HG02798 (cell line): ENCODE data around the gene ANKRD36.
"Not testable (repeated sequence)": the region's sequence is repeated elsewhere in the genome, so short reads cannot be mapped to it uniquely, and the experiment has no call there.

Experiments
- ATAC-seq: cut with Tn5 transposase; IDR thresholded peaks from one replicate; pipeline ENCODE4 v1.9.1; 2021; ENCODE audit warnings: mild to moderate bottlenecking; ENCODE audit not compliant: unreplicated experiment, poor library complexity

Gene ANKRD36

DNA sequence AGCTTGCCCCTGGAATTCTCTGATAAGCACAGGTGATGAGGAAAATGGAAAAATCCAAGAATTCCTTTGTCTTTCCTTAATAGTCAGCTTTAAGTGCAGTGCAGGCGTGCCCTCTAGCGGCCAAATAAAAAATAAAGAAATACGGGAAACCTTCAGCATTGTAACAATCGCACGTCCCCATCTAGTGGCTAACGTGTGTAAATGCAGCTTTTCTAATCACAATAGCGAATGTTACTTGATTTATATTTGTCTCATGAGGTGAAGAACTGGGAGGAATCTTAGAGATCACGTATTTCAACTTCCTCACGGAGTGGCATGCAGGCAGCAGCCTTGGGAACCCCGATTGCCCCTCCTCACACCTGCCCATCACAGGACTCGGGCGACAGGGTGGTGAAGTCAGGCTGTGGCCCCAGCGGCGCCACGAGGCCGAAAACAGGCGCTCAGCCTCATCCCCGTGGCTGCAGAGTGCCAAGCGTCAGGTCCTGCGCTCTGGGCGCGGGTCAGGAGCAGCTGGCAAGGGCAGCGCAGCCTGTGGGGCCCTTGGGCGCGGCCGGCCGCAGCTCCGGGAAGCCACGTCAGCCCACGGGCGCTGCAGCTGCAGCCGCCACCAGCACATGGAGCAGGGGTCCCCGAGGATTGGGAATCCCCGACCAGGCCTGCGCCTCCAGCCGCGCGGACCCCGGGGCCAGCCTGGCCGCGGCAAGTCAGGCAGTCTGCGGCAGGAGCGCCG is 468 bp upstream of the ANKRD36 start:
- peak; percentile 65 for ATAC-seq

DNA sequence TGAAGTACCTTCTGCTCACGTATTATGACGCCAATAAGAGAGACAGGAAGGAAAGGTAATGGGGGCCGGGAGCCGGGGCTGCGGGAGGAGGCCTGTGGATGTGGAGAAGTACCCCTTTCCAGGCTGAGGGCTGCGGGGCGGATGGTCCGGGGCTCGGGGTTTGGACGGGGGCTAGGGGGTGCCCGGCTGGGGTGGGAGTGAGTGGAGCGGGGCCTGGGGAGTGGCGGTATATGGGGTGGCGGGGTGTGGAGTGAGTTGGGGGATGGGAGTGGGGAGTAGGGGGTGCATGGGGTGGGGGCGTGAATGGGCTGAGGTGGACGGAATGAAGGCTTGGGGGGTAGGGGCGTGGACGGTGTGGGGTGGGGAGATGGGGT is 916 bp downstream of the ANKRD36 start:
- ATAC-seq = not testable (repeated sequence)

DNA sequence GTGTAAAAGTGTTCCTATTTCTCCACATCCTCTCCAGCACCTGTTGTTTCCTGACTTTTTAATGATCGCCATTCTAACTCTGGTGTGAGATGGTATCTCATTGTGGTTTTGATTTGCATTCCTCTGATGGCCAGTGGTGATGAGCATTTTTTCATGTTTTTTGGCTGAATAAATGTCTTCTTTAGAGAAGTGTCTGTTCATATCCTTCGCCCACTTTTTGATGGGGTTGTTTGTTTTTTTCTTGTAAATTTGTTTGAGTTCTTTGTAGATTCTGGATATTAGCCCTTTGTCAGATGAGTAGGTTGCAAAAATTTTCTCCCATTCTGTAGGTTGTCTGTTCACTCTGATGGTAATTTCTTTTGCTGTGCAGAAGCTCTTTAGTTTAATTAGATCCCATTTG is 16.1 kb downstream of the ANKRD36 start:
- ATAC-seq = not testable (repeated sequence)

DNA sequence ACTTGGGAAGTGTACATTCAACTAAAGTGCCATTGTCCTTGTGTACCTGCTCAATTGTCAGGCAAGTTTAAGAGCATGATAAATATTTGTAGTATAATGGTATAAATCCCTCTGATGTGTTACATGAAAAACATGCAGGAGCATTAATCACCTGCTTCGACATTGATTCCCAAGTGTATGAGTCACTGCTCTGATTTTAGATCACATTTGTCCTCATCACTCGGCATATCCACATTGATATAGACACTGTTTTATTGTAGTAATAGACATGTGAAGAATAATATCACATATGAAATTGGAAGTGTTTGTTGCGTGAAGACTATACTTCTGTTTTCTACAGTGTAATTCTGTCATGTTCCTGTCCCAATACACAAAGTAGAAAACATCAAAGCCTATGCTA is 31.1 kb downstream of the ANKRD36 start:
- not testable (repeated sequence) for ATAC-seq

DNA sequence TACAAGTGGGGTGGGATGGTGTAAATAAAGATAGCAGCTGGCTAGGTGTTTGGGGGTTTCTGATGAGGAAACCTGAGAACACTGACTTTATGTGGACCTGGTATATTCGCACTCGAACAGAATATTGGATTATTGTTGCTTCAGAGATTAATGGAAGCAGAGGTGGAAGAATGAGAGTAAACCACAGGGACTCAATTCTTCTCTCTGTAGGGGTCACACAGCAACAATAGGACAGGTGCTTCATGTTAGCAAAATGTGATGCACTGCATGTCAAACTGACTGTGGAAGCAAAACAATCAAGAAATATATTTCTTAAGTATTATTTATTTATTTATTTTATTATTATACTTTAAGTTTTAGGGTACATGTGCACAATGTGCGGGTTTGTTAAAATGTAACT is 53.6 kb downstream of the ANKRD36 start:
- ATAC-seq = not testable (repeated sequence)

DNA sequence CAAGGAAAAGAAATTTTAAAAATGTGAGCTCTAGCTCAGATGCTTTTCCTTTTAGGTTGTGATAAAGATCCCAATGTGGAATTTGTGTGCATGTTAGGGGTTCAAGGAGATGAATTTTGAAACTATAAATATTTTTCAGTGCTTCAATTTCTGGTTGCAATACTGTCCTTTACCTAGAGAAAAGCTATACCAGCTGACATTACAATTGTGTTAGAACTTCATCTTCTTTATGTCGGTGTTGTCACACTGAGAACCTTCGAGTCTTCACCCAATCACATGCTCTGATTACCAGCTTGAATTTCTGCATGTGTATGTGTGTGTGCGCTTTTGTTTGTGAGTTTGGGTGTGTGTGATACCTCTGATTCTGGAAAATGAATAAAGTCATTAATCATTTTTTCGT is 55.0 kb downstream of the ANKRD36 start:
- not testable (repeated sequence) for ATAC-seq

DNA sequence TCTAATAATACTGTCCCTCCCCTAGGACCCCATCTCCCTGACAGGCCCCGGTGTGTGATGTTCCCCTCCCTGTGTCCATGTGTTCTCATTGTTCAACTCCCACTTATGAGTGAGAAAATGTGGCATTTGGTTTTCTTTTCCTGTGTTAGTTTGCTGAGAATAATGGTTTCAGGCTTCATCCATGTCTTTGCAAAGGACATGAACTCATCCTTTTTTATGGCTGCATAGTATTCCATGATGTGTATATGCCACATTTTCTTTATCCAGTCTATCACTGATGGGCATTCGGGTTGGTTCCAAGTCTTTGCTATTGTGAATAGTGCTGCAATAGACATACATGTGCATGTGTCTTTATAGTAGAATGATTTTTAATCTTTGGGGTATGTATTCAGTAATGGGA is 55.6 kb downstream of the ANKRD36 start:
- ATAC-seq = not testable (repeated sequence)

DNA sequence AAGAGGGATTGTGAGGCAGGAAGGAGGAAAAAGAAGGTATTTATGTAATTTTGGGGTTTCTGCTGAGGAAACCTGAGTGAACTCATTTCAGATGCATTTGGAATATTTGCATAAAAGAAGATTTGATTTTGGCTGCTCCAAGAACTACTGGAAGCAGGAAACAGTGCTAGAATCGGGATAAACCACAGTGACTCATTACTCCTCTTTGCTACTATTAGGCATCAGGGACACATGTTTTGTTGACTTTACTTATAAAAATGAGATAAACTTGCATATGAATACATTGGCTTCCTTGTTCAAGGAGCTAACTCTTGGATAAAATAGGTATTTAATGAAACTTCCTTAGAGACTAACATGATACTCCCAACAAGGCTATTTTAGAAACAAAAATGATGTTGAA is 67.4 kb downstream of the ANKRD36 start:
- not testable (repeated sequence) for ATAC-seq

DNA sequence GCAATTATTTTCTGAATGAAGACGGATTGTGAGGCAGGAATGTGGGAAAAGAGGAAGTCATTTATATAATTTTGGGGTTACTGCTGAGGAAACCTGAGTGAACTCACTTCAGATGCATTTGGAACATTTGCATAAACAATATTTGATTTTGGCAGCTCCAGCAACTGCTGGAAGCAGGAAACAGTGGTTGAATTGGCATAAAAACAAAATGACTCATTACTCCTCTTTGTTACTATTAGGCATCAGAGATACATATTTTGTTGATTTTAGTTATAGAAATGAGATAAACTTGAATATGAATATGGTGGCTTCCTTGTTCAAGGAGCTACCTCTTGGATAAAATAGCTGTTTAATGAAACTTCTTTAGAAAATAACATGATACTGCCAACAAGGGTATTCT is 82.4 kb downstream of the ANKRD36 start:
- ATAC-seq = not testable (repeated sequence)

DNA sequence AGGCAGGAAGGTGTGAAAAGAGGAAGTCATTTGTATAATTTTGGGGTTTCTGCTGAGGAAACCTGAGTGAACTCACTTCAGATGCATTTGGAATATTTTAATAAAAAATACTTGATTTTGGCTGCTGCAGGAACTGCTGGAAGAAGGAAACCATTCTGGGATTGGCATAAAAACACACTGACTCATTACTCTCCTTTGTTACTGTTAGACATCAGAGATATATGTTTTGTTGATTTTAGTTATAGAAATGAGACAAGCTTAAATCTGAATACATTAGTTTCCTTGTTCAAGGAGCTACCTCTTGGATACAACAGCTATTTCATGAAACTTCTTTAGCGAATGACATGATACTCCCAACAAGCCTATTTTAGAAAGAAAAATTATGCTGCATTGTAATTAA is 84.3 kb downstream of the ANKRD36 start:
- ATAC-seq = not testable (repeated sequence)

DNA sequence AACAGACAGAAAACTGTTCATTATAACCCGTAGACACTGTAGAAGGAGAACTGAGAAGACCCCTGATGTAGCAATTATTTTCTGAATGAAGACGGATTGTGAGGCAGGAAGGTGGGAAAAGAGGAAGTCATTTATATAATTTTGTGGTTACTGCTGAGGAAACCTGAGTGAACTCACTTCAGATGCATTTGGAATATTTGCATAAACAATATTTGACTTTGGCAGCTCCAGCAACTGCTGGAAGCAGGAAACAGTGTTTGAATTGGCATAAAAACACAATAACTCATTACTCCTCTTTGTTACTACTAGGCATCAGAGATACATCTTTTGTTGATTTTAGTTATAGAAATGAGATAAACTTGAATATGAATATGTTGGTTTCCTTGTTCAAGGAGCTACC is 87.9 kb downstream of the ANKRD36 start:
- ATAC-seq = not testable (repeated sequence)

DNA sequence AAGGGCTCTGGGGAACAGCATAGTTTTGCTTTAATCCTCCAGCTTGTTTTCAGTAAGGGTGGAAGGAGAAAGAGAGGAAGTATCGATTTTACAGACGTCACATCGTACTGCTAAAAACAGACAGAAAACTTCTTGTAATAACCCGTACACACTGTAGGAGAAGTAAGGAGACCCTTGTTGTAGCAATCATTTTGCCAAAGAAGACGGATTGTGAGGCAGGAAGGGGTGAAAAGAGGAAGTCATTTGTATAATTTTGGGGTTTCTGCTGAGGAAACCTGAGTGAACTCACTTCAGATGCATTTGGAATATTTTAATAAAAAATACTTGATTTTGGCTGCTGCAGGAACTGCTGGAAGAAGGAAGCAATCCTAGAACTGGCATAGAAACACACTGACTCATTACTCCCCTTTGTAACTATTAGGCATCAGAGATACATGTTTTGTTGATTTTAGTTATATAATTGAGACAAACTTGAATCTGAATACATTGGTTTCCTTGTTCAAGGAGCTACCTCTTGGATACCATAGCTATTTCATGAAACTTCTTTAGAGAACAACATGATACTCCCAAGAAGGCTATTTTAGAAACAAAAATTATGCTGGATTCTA is 89.8 kb downstream of the ANKRD36 start:
- not testable (repeated sequence) for ATAC-seq

DNA sequence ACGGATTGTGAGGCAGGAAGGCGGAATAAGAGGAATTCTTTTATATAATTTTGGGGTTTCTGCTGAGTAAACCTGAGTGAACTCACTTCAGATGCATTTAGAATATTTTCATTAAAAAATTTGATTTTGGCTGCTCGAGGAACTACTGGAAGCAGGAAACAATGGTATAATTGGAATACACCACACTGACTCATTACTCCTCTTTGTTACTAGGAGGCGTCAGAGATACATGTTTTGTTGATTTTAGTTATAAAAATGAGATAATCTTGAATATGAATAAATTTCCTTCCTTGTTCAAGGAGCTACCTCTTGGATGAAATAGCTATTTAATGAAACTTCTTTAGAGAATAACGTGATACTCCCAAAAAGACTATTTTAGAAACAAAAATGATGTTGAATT is 97.4 kb downstream of the ANKRD36 start:
- ATAC-seq = no peak

DNA sequence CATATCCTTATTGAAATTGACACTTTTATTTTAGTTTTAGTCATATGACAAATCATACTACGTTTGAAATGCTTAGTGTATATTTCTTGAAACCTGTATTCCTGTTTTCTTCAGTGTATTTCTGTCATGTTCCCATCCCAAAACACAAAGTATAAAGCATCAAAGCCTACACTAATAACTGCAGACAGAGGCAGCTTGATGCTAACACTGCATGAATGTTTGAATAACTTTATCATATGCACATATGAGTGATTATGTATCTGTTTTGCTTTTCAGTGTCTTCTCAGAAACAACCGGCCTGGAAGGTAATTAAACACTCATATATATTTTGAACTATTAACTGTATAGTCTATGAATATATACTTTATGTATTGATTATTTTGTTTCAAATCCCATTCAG is 102.1 kb downstream of the ANKRD36 start:
- ATAC-seq = not testable (repeated sequence)

DNA sequence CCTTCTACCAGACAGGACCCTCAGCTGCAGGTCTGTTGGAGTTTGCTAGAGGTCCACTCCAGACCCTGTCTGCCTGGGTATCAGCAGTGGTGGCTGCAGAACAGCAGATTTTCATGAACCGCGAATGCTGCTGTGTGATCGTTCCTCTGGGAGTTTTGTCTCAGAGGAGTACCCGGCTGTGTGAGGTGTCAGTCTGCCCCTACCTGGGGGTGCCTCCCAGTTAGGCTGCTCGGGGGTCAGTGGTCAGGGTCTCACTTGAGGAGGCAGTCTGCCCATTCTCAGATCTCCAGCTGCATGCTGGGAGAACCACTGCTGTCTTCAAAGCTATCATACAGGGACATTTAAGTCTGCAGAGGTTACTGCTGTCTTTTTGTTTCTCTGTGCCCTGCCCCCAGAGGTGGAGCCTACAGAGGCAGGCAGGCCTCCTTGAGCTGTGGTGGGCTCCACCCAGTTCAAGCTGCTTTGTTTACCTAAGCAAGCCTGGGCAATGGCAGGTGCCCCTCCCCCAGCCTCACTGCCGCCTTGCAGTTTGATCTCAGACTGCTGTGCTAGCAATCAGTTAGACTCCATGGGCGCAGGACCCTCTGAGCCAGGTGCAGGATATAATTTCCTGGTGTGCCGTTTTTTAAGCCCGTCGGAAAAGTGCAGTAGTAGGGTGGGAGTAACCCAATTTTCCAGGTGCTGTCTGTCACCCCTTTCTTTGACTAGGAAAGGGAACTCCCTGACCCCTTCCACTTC is 118.1 kb downstream of the ANKRD36 start:
- not testable (repeated sequence) for ATAC-seq

DNA sequence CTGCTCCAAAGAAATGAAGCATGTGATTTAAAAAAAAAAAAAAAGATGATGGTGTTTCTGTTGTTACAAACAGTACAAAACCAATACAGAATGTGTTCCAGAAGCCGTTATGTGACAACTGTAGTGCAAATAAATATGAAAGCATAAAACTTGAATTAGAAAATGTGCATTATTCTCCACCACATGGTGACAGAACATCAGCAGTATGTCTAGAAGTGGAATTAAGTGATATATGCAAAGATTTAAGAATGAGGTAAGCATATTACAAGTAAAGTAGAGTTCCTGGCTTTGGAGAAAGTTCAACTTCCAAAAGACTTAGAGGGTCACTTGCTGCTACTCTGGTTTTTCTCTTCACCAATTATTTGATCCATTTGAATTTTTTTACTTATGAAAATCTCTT is 120.0 kb downstream of the ANKRD36 start:
- ATAC-seq = not testable (repeated sequence)

DNA sequence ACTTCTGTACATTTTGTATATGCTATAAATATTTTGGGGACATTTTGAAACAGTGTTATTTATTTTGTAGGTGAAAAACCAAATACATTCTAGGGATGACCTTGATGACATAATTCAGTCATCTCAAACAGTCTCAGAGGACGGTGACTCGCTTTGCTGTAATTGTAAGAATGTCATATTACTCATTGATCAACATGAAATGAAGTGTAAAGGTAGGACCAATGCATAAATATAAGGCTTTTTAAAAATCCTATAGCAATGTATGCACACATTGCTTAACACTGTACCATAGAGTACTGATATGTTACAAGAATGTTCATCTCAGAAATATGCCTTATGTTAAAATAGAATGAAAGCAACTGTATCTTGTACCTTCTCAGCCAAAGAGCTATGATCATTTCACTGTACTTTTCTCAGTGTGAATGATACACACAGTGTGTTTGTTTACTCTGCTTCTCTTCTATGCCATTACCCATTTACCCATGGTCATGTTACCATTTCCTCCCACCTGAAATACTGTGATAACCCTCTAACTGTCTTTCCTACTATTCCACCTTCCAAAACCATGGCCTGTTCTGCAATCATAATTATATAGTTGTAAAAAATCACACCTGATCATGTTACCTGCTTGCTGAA is 120.8 kb downstream of the ANKRD36 start:
- not testable (repeated sequence) for ATAC-seq

DNA sequence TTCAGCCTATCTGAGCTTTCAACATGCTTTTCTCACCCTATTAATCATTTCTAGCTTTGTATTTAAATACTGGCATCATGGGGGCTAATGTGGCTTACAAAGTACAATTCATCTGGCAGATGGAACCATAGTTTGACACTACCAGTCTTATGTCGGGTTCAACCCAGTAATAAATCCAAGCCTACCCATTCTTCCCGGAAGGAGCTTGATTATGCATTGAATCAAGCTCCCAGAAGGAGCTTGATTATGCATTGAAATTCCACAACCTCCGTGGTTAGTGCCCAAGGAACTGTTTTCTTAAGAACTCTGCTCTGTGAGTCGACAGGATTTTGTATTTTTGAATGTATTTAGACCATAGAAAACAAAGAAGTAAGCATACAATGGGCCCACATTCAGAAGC is 148.2 kb downstream of the ANKRD36 start:
- ATAC-seq = not testable (repeated sequence)

DNA sequence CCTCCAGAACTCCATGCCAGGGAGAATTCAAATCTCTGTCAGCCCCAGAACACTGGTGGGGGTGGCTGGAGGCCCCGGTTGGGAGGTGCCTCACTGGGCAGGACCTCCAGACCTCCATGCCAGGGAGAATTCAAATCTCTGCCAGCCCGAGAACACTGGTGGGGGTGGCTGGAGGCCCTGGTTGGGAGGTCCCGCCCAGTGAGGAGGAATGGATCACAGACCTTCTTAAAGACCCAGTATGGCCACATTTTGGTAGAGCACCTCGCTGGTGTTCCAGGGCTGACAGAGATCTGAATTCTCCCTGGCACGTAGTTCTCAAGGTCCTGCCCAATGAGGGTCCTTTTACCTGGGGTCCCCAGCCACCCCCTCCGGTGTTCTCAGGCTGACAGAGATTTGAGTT is 153.5 kb downstream of the ANKRD36 start:
- not testable (repeated sequence) for ATAC-seq

DNA sequence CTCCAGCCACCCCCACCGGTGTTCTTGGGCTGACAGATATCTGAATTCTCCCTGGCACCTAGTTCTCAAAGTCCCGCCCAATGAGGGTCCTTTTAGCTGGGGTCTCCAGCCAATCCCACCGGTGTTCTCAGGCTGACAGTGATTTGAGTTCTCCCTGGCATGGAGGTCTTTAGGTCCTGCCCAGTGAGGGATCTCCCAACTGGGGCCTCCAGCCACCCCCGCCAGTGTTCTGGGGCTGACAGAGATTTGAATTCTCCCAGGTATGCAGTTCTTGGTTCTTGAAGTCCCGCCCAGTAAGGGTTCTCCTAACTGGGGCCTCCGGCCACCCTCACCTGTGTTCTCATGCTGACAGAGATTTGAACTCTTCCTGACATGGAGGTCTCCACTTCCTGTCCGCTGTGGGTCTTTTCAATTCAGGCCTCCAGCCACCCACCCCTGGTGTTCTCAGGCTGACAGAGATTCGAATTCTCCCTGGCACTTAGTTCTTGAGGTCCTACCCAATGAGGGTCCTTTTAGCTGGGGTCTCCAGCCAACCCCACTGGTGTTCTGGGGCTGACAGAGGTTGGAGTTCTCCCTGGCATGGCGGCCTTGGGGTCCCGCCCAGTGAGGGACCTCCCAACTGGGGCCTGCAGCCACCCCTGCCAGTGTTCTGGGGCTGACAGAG is 154.6 kb downstream of the ANKRD36 start:
- ATAC-seq = no peak
